H9 (cell line): ENCODE data around the gene PHACTR1. TPM values are rescaled to one million over a fixed set of nuclear protein-coding genes. Genes with fewer than 3 reads are reported as not detected.

Experiments
- DNase-seq: peaks from one replicate; pipeline ENCODE4 v3.0.0-alpha.2; 2017
- H2AFZ ChIP-seq: one replicate; pipeline ENCODE4 v1.6.1; 2013; ENCODE audit warnings: mild to moderate bottlenecking, low read length, control low read depth, moderate library complexity
- H2AK5ac ChIP-seq: 2 replicates; pipeline ENCODE4 v1.6.1; 2013; ENCODE audit warnings: low read length, control low read depth, mixed read lengths; ENCODE audit not compliant: insufficient read length
- H2BK120ac ChIP-seq: one replicate; pipeline ENCODE4 v1.6.1; 2013; ENCODE audit warnings: low read depth, mild to moderate bottlenecking, low read length, control low read depth, inconsistent platforms; ENCODE audit not compliant: poor library complexity, severe bottlenecking
- H2BK12ac ChIP-seq: 2 replicates; pipeline ENCODE4 v1.6.1; 2013; ENCODE audit warnings: low read length, control low read depth, mixed read lengths, low read depth; ENCODE audit not compliant: insufficient read length
- H2BK15ac ChIP-seq: 2 replicates; pipeline ENCODE4 v1.6.1; 2013; ENCODE audit warnings: low read depth, low read length, control low read depth
- H2BK20ac ChIP-seq: one replicate; pipeline ENCODE4 v1.6.1; 2013; ENCODE audit warnings: low read depth, mild to moderate bottlenecking, low read length, control low read depth, inconsistent platforms; ENCODE audit not compliant: poor library complexity, severe bottlenecking
- H2BK5ac ChIP-seq: 2 replicates; pipeline ENCODE4 v1.6.1; 2013; ENCODE audit warnings: low read length, control low read depth, mixed read lengths; ENCODE audit not compliant: insufficient read length
- H3K14ac ChIP-seq: 2 replicates; pipeline ENCODE4 v1.6.1; 2013; ENCODE audit warnings: low read length, control low read depth; ENCODE audit not compliant: insufficient read depth
- H3K18ac ChIP-seq: 2 replicates; pipeline ENCODE4 v1.6.1; 2013; ENCODE audit warnings: low read depth, mild to moderate bottlenecking, mixed read lengths, low read length, control low read depth; ENCODE audit not compliant: insufficient read length
- H3K23ac ChIP-seq: 2 replicates; pipeline ENCODE4 v1.6.1; 2013; ENCODE audit warnings: low read length, control low read depth, mixed read lengths, low read depth; ENCODE audit not compliant: insufficient read length
- H3K23me2 ChIP-seq: 2 replicates; pipeline ENCODE4 v1.6.1; 2013; ENCODE audit warnings: low read depth, mild to moderate bottlenecking, mixed read lengths, low read length, control low read depth; ENCODE audit not compliant: insufficient read length, poor library complexity, severe bottlenecking
- H3K27ac ChIP-seq: 2 replicates; pipeline ENCODE4 v1.5.1; 2013; ENCODE audit warnings: low read length, control low read depth, mixed read lengths, low read depth; ENCODE audit not compliant: insufficient read length
- H3K27me3 ChIP-seq: 2 replicates; pipeline ENCODE4 v1.6.1; 2013; ENCODE audit warnings: low read length, control low read depth, inconsistent platforms; ENCODE audit not compliant: insufficient read depth
- H3K4ac ChIP-seq: 2 replicates; pipeline ENCODE4 v1.6.1; 2013; ENCODE audit warnings: low read depth, mild to moderate bottlenecking, control low read depth, inconsistent platforms, low read length, moderate library complexity
- H3K4me1 ChIP-seq: 2 replicates; pipeline ENCODE4 v1.6.1; 2013; ENCODE audit warnings: low read length, control low read depth, inconsistent platforms; ENCODE audit not compliant: insufficient read depth
- H3K4me2 ChIP-seq: 2 replicates; pipeline ENCODE4 v1.6.1; 2013; ENCODE audit warnings: low read length, control low read depth, mixed read lengths; ENCODE audit not compliant: insufficient read length, insufficient read depth
- H3K56ac ChIP-seq: 2 replicates; pipeline ENCODE4 v1.6.1; 2013; ENCODE audit warnings: low read depth, mild to moderate bottlenecking, mixed read lengths, low read length, control low read depth; ENCODE audit not compliant: insufficient read length
- H3K79me1 ChIP-seq: 2 replicates; pipeline ENCODE4 v1.6.1; 2013; ENCODE audit warnings: low read depth, mild to moderate bottlenecking, moderate library complexity, low read length, control low read depth, inconsistent platforms; ENCODE audit not compliant: insufficient read depth, poor library complexity, severe bottlenecking
- H3K79me2 ChIP-seq: 2 replicates; pipeline ENCODE4 v1.6.1; 2013; ENCODE audit warnings: low read length, control low read depth, inconsistent platforms; ENCODE audit not compliant: insufficient read depth
- H3K9ac ChIP-seq: 2 replicates; pipeline ENCODE4 v1.6.1; 2013; ENCODE audit warnings: low read length, control low read depth, mixed read lengths; ENCODE audit not compliant: insufficient read length; ENCODE audit errors: extremely low read depth
- H3K9me3 ChIP-seq: one replicate; pipeline ENCODE4 v1.6.1; 2013; ENCODE audit warnings: low read depth, low read length, inconsistent platforms; ENCODE audit not compliant: control insufficient read depth
- H3T11ph ChIP-seq: one replicate; pipeline ENCODE4 v1.6.1; 2013; ENCODE audit warnings: mild to moderate bottlenecking, low read length, control low read depth, inconsistent platforms
- H4K20me1 ChIP-seq: one replicate; pipeline ENCODE4 v1.6.1; 2013; ENCODE audit not compliant: control insufficient read depth, insufficient read length, insufficient read depth
- H4K5ac ChIP-seq: 2 replicates; pipeline ENCODE4 v1.6.1; 2013; ENCODE audit warnings: low read depth, mild to moderate bottlenecking, mixed read lengths, low read length, control low read depth; ENCODE audit not compliant: insufficient read length
- H4K8ac ChIP-seq: replicated peaks from 2 replicates; pipeline ENCODE4 v1.6.1; 2013; ENCODE audit warnings: low read length, control low read depth, mixed read lengths, low read depth; ENCODE audit not compliant: insufficient read length
- H4K91ac ChIP-seq: 2 replicates; pipeline ENCODE4 v1.6.1; 2013; ENCODE audit warnings: low read depth, mild to moderate bottlenecking, moderate library complexity, mixed read lengths, low read length, control low read depth; ENCODE audit not compliant: insufficient read length
- H3K27ac Mint-ChIP-seq, 3 experiments: 2 replicates in 2 of 3; 3 replicates in 1 of 3; pipeline ENCODE4 v1.8.0; 2020 to 2021; ENCODE audit warnings: mixed read lengths in 3 of 3, mild to moderate bottlenecking in 1 of 3, moderate library complexity in 1 of 3
- H3K27me3 Mint-ChIP-seq: 2 replicates; pipeline ENCODE4 v1.8.0; 2021; ENCODE audit warnings: low read depth, mild to moderate bottlenecking, moderate library complexity, mixed read lengths
- H3K36me3 Mint-ChIP-seq, 3 experiments: 2 replicates in 2 of 3; 3 replicates in 1 of 3; pipeline ENCODE4 v1.8.0; 2020 to 2021; ENCODE audit warnings: low read depth in 3 of 3, mixed read lengths in 3 of 3; ENCODE audit not compliant: insufficient read depth in 1 of 3
- H3K4me1 Mint-ChIP-seq, 2 experiments: 2 replicates each; pipeline ENCODE4 v1.8.0; 2020; ENCODE audit warnings: mixed read lengths in 2 of 2
- H3K4me3 Mint-ChIP-seq, 2 experiments: 2 replicates in 1 of 2; 3 replicates in 1 of 2; pipeline ENCODE4 v1.8.0; 2020 to 2021; ENCODE audit warnings: mild to moderate bottlenecking in 2 of 2, mixed read lengths in 2 of 2, moderate library complexity in 1 of 2
- H3K9me3 Mint-ChIP-seq, 2 experiments: 2 replicates in 1 of 2; 3 replicates in 1 of 2; pipeline ENCODE4 v1.8.0; 2020; ENCODE audit warnings: mild to moderate bottlenecking in 2 of 2, mixed read lengths in 2 of 2, moderate library complexity in 1 of 2
- total RNA-seq: library from RNA; stranded (reverse); gene quantifications from 2 replicates; pipeline ENCODE4 v1.2.1, GENCODE V29; 2021
- TF ChIP-seq, protein P1 (sequence below): fragments of 200-600 bp; sonication (generic); conservative IDR thresholded peaks from 3 replicates; pipeline ENCODE4 v1.8.0; 2021; ENCODE audit warnings: antibody characterized with exemption, mild to moderate bottlenecking

Gene PHACTR1
- total RNA-seq, 1 experiment from 2014 or later: 15.9 TPM

DNA sequence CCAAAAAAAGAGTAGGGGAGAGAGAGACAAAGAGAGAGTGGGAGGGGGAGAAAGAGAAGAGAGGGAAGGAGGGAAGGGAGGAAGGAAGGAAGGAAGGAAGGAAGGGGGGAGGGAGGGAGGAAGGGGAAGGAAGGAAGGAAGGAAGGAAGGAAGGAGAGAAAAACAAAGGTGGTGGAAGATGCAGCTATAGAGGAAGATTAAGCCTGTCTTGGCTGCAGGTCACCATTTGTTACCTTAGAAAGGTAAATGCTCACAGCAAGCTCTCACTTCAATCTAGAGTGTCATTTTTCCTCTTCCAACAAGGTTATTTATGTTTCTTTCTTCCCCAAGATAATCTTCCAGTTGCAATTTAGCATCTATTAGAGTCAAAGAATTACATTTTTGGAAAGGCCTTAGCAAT, 284.0 kb downstream of the PHACTR1 start:
- Histone ChIP-seq H3K4ac (no peak overlapping the region), H3K27me3 (no peaks in the 10 kb centered on the region), H3K9me3 (no peaks in the 10 kb centered on the region), H3K14ac (no peak overlapping the region), H4K91ac (no peak overlapping the region), H3T11ph (no peak overlapping the region), H3K23me2 (no peaks in the 10 kb centered on the region), H2BK5ac (no peak overlapping the region), H2AK5ac (no peak overlapping the region), H2BK12ac (no peak overlapping the region), H4K20me1 (no peaks in the 10 kb centered on the region), H3K23ac (no peak overlapping the region), H2AFZ (no peak overlapping the region), H3K4me2 (no peak overlapping the region), H4K8ac (no peak overlapping the region), H3K56ac (no peak overlapping the region), H2BK20ac (no peak overlapping the region), H3K9ac (no peak overlapping the region), H3K4me1 (no peaks in the 10 kb centered on the region; the same call in 1 of the 2 replicates), H3K79me1 (no peaks in the 10 kb centered on the region), H2BK15ac (no peak overlapping the region), H3K27ac (no peak overlapping the region), H2BK120ac (no peak overlapping the region), H3K79me2 (no peaks in the 10 kb centered on the region), H3K18ac (no peak overlapping the region), H4K5ac (no peak overlapping the region)
- Mint-ChIP-seq H3K9me3 (no peaks in the 10 kb centered on the region), H3K27ac (no peak overlapping the region), H3K36me3 (no peaks in the 10 kb centered on the region; a peak in 1 of 7 replicates), H3K4me3 (no peak overlapping the region), H3K27me3 (no peaks in the 10 kb centered on the region), H3K4me1 (peaks cover 3 to 7% of the 10 kb centered on the region in 2 experiments; a peak in 3 of 4 replicates)
- TF ChIP-seq, protein P1, sequence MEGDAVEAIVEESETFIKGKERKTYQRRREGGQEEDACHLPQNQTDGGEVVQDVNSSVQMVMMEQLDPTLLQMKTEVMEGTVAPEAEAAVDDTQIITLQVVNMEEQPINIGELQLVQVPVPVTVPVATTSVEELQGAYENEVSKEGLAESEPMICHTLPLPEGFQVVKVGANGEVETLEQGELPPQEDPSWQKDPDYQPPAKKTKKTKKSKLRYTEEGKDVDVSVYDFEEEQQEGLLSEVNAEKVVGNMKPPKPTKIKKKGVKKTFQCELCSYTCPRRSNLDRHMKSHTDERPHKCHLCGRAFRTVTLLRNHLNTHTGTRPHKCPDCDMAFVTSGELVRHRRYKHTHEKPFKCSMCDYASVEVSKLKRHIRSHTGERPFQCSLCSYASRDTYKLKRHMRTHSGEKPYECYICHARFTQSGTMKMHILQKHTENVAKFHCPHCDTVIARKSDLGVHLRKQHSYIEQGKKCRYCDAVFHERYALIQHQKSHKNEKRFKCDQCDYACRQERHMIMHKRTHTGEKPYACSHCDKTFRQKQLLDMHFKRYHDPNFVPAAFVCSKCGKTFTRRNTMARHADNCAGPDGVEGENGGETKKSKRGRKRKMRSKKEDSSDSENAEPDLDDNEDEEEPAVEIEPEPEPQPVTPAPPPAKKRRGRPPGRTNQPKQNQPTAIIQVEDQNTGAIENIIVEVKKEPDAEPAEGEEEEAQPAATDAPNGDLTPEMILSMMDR: no peak
- no peak for DNase-seq
